ENCODE measurements around the gene LRRC75A. TPM values are rescaled to one million over a fixed set of nuclear protein-coding genes. Genes with fewer than 3 reads are reported as not detected.

LRRC75A gene
- total and polyA plus RNA-seq, 2 of the 13 experiments (the other 11 are each of a cell fraction or from before 2014, with no cell fraction given), result 0.03 TPM; not detected in 1

DNA sequence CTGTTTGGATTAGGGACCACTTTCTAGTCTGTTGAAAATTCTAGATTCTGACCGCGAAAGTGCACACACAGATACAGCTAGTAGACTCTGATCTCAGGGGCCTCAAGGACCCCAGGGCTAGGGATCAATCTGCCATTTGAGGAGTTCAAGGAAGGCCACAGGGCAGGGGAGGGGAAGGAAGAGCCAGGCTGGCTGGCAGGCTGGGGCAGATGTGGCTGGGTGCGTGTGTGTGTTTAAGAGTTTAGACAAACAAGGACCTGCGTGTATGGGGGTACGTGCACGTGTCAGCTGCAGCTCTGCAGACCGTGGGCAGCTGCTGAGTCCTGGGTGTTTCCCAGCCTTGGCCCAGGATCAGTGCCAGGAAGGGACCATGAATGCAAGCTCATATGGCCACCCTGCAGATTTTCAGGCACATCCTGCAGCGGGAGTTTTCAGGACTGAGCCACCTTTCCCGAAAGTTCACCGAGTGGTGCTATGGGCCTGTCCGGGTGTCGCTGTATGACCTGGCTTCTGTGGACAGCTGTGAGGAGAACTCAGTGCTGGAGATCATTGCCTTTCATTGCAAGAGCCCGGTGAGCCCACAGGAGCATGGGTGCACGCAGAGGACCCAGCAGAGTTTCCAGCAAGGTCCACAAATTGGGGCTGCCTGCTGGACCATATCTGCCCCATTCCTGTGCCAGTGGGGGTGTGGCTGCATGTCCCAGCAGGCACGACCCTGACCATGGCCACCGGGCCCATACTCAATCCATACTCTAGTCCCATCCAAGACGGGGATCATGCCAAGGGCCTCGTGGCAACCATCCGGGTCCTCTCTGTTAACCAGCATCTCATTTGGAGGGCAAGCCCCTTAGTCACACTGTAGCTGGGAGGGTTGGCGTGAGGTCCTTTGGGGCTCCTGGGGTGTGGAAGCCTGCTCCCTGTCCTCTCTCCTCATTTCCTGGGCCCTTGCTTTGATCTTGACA is 66.0 kb downstream of the LRRC75A start (continued):
- TF ChIP-seq ZNF253 (CRISPR knock-in tag; IDR thresholded peaks at IDR 0.05; ENCODE audit: borderline replicate concordance) (no peak), ZNF563 (CRISPR knock-in tag; IDR thresholded peaks at IDR 0.05) (peak; percentile 26), NONO (IDR thresholded peaks at IDR 0.05) (no peak), NONO (CRISPR knock-in tag; conservative IDR thresholded peaks at IDR 0.05) (no peak), ELF3 (CRISPR knock-in tag; IDR thresholded peaks at IDR 0.05) (0 out of 2 replicates have a peak, but pooled peaks have one; percentile 36), ZEB1 (IDR thresholded peaks at IDR 0.05; ENCODE audit: insufficient replicate concordance, low read depth) (no peak), NCOA1 (CRISPR knock-in tag; IDR thresholded peaks at IDR 0.05) (peak; percentile 51; the same call in 1 of the 2 replicates), ZNF138 (CRISPR knock-in tag; IDR thresholded peaks at IDR 0.05; ENCODE audit: low read depth) (no peak), ZNF430 (CRISPR knock-in tag; IDR thresholded peaks at IDR 0.05) (0 out of 2 replicates have a peak, but pooled peaks have one; percentile 27), EED (CRISPR knock-in tag; IDR thresholded peaks at IDR 0.05) (no peak), ZNF724P (CRISPR knock-in tag; IDR thresholded peaks at IDR 0.05; ENCODE audit: borderline replicate concordance) (0 out of 2 replicates have a peak, but pooled peaks have one; percentile 19), MAFK (conservative IDR thresholded peaks at IDR 0.05 in 1 of 2, IDR thresholded peaks at IDR 0.05 in 1 of 2; ENCODE audit: low read length in 2 of 2) (no peak), ZBTB21 (CRISPR knock-in tag; IDR thresholded peaks at IDR 0.05) (no peak), ZNF670 (CRISPR knock-in tag; IDR thresholded peaks at IDR 0.05; ENCODE audit: borderline replicate concordance) (no peak), ZFP37 (CRISPR knock-in tag; IDR thresholded peaks at IDR 0.05; ENCODE audit: borderline replicate concordance) (no peak; the same call in 1 of the 2 replicates), ZNF562 (CRISPR knock-in tag; IDR thresholded peaks at IDR 0.05; ENCODE audit: borderline replicate concordance) (no peak), ZNF709 (CRISPR knock-in tag; IDR thresholded peaks at IDR 0.05) (no peak), GABPB1 (CRISPR knock-in tag; IDR thresholded peaks at IDR 0.05) (peak; percentile 21; the same call in 1 of the 2 replicates)
- TF ChIP-seq, protein P1, sequence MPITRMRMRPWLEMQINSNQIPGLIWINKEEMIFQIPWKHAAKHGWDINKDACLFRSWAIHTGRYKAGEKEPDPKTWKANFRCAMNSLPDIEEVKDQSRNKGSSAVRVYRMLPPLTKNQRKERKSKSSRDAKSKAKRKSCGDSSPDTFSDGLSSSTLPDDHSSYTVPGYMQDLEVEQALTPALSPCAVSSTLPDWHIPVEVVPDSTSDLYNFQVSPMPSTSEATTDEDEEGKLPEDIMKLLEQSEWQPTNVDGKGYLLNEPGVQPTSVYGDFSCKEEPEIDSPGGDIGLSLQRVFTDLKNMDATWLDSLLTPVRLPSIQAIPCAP (CRISPR knock-in tag; IDR thresholded peaks at IDR 0.05; ENCODE audit: low read depth), result no peak
- TF ChIP-seq, protein P2, sequence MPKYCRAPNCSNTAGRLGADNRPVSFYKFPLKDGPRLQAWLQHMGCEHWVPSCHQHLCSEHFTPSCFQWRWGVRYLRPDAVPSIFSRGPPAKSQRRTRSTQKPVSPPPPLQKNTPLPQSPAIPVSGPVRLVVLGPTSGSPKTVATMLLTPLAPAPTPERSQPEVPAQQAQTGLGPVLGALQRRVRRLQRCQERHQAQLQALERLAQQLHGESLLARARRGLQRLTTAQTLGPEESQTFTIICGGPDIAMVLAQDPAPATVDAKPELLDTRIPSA (CRISPR knock-in tag; IDR thresholded peaks at IDR 0.05; ENCODE audit: borderline replicate concordance), result no peak
- TF ChIP-seq, protein P3, sequence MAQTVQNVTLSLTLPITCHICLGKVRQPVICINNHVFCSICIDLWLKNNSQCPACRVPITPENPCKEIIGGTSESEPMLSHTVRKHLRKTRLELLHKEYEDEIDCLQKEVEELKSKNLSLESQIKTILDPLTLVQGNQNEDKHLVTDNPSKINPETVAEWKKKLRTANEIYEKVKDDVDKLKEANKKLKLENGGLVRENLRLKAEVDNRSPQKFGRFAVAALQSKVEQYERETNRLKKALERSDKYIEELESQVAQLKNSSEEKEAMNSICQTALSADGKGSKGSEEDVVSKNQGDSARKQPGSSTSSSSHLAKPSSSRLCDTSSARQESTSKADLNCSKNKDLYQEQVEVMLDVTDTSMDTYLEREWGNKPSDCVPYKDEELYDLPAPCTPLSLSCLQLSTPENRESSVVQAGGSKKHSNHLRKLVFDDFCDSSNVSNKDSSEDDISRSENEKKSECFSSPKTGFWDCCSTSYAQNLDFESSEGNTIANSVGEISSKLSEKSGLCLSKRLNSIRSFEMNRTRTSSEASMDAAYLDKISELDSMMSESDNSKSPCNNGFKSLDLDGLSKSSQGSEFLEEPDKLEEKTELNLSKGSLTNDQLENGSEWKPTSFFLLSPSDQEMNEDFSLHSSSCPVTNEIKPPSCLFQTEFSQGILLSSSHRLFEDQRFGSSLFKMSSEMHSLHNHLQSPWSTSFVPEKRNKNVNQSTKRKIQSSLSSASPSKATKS (CRISPR knock-in tag; IDR thresholded peaks at IDR 0.05), result no peak
- TF ChIP-seq, protein P4, sequence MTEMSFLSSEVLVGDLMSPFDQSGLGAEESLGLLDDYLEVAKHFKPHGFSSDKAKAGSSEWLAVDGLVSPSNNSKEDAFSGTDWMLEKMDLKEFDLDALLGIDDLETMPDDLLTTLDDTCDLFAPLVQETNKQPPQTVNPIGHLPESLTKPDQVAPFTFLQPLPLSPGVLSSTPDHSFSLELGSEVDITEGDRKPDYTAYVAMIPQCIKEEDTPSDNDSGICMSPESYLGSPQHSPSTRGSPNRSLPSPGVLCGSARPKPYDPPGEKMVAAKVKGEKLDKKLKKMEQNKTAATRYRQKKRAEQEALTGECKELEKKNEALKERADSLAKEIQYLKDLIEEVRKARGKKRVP (CRISPR knock-in tag; IDR thresholded peaks at IDR 0.05), result no peak
- TF ChIP-seq, protein P5, sequence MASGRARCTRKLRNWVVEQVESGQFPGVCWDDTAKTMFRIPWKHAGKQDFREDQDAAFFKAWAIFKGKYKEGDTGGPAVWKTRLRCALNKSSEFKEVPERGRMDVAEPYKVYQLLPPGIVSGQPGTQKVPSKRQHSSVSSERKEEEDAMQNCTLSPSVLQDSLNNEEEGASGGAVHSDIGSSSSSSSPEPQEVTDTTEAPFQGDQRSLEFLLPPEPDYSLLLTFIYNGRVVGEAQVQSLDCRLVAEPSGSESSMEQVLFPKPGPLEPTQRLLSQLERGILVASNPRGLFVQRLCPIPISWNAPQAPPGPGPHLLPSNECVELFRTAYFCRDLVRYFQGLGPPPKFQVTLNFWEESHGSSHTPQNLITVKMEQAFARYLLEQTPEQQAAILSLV (CRISPR knock-in tag; IDR thresholded peaks at IDR 0.05; ENCODE audit: borderline replicate concordance), result peak; percentile 22; the same call in 1 of the 2 replicates
